DMS153 (cell line): ENCODE measurements around the gene TM4SF1.
"Not testable (repeated sequence)": the region's sequence is repeated elsewhere in the genome, so short reads cannot be mapped to it uniquely, and the experiment has no call there.

Experiments
- DNase-seq: peaks from one replicate; lab custom pipeline; 2025; lab: John Stamatoyannopoulos, UW

The TM4SF1 gene

GRCh38 chr3:149343951-149344350 lies 33.5 kb downstream of the TM4SF1 start:
- DNase-seq = no peak

DNA sequence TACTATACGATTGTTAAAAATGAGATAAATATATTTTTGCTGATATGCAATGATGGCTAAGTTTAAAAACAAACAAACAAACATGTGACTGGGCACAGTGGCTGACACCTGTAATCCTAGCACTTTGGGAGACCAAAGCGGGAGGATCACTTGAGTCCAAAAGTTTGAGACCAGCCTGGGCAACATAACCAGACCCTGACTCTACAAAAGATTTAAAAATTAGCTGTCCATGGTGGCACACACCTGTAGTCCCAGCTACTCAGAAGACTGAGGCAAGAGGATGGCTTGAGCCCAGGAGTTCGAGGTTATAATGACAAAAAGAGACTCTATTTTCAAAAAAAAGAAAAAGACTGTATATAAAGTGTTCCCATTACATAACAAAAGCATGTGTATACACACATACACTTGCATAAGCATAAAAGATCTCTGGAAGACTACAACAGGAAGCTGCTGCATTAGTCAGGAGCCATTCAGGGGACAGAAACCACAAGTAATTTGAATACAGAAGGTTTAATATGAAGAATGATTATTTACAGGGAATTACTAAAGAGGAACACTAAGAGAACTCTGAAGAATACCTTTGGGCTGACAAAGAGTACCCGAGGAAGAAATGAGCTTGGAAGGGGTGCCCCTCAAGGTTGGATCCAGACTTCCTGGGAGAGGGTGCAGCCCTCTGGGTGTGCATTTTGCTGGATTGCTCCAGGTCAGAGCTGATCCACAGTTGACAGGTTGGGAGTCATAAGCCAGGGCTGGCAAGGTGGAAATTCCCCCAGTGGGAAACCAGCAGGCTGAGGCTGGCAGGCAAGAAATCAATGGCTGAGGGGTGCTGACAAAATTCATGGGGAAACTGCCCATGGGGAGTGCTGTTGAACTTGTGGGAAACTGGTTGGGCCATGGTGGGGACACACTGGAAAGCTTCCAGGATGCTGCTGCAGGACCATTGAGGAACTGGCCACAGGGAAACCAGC lies 34.8 kb downstream of the TM4SF1 start:
- DNase-seq = no peak

DNA sequence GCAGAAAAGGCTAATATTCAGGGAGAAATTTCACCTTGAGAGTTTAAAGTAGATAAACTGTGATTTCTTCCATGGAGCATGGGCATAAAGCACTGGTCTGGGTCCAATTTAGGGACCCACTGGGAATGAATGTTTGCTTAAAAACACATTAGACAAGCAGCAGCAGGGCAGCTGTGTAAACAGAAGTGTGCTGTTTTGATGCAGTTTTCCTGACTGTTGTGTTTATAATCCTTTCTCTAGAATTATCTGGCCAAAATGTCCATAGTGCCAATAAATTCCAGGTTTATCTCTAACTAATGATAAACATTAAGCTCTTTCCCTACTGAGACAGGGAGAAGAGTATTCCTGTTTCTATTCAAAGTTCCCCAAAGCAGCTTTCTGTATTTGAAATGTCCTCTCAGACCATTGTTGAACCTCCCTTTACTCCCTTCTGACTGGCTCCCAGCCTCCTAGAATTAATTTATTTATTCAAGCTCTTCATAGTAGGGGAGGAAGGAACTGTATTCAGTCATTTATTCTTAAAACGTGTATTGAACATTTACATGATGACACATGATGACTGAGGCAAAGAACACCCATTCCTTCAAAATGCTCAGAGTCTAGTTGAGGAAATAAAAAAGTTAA lies 37.0 kb downstream of the TM4SF1 start:
- DNase-seq = peak; percentile 90

DNA sequence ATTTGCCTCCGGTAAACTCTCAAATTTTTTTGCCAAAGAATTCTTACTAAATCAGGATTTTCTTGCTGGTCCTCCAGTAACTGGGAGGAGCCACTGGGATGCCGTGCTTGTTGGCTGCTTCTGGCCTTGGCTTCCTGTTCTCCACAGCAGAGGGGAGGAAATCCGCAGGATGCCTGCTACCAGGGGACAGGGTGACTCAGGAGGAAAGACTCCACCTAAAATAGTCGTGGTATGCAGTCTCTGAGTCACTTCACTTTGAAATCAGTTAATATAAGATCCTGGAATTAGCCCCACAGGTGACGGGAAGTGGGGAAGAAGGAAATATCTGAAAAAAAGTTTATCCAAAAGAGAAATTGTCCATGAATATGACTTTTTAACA lies 37.5 kb downstream of the TM4SF1 start:
- DNase-seq = peak; percentile 86

GRCh38 chr3:149337486-149337885 lies 40.0 kb downstream of the TM4SF1 start:
- not testable (repeated sequence) for DNase-seq

- DNase-seq = no peak
Observed at GRCh38 chr3:149336925-149337324, 40.5 kb downstream of the TM4SF1 start.

DNA sequence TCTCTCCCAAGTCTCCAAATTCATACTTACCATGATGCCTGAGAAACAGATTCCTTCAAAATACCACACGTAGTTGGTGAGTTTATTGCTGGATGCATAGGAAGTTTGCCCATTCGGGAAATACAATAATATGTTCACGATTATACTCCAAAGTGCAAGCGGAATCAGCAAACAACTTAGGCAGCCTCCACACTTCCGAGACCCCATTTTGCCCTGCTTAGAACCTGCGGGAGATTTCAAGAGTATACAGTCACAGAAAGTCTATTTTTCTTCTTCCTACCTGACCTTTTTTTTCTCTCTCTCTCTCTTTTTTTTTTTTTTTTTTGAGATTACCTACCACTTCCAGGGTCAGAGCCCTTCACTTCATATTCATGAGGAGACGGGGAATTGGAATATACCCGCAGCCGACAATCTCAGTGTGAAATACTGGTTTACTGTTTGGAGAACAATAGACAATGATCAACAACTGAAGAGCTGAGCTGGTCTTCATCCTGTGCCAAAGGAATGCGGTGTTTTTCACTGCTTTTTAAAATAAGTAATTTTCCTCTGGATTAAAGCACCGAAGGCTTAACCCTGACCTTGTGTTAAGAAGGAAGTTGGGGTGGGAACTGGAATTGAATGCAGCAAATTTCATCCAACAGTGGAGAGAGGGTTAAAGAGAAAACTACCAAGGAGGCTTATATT lies 44.1 kb downstream of the TM4SF1 start, which contains the start of gene TM4SF18:
Gene TM4SF18 (minus strand): TSS at position 461 of the 684 bp plus-strand sequence. CDS start 254 bp downstream, at position 207.
- no peak for DNase-seq

DNA sequence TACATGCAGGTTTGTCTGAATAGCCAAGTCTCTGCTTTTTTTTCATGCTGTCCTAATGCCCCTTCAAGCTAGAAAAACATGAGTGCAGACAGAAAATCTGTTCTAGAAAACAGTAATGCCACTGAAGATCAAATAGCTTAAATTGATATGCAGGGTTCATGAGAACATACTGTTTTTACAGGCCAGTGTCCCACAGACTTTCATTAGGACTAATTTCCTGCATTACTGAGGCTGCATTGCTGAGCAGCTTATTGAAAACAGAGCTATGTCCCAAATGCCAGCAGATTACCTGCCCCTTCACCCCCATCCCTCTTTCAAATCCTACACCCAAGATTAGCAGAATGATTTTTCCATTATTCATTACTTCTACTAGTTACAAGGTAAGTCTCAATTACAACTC lies 44.7 kb downstream of the TM4SF1 start:
- DNase-seq = no peak

DNA sequence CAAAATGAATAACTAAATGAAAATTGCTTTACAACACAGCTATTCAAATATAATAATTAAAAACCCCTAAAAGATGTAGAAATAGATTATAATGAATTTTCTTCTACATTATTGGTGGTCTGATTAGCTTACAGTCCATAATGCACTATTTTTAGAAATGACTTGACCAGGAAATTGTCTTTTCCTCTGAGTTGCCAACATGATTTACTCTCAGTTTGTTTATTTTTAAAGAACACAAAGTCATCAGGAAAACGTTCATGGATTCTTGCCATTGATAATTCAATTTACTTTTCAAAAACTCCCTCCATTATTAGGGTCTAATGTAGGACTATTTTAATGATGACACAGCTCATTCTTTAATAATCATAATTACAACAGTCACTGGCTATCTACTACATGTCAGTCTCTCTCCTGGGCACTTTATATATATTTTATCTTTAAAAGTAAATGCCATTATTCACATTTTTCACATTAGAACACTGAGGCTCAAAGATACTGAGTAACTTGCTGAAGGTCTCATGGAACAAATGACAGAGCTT lies 45.2 kb downstream of the TM4SF1 start:
- DNase-seq = no peak

GRCh38 chr3:149331396-149331795 lies 46.1 kb downstream of the TM4SF1 start:
- DNase-seq = no peak

- DNase-seq = peak; percentile 74
Observed at GRCh38 chr3:149330609-149331331, 46.7 kb downstream of the TM4SF1 start.

GRCh38 chr3:149327156-149327555 lies 50.3 kb downstream of the TM4SF1 start:
- DNase-seq = no peak

- DNase-seq = no peak
Observed at GRCh38 chr3:149325581-149325980, 51.9 kb downstream of the TM4SF1 start.

DNA sequence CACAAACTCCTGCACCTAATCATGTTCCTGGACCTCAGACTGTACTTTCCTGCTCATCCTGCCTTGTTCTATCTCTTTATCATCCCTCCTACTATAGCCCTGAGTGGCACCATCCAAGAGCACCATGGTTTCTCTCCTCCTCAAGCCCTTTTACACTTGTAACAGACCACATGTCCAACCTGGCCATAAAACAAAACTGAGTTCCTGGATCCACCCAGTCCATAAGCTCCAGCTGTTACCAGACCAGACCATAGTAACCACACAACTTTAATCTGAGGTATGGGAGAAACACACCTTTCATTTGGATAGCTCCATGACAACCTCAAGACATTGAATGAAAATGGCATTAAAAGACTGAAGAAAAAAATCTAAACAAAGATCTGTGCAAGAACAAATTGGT lies 53.1 kb downstream of the TM4SF1 start:
- DNase-seq = no peak

DNA sequence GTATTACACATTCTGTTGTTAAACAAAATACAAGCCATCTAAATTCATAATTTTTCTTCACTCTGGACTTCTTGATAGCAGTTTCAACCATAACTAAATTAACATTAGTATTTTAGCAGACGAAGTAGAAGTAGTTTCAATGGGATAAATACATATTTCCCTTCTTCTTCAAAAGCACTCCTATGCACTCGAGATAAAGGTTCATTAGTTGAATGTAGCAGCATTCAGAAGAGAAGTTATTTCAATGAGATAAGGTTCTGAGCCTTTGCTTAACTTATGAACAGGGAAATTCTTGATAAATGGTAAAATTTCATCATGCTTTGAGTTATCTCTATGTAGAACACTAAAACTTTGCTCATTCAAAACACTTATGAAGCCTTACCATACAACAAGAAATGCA lies 55.8 kb downstream of the TM4SF1 start:
- DNase-seq = no peak

GRCh38 chr3:149321136-149321535 lies 56.3 kb downstream of the TM4SF1 start:
- DNase-seq = no peak

DNA sequence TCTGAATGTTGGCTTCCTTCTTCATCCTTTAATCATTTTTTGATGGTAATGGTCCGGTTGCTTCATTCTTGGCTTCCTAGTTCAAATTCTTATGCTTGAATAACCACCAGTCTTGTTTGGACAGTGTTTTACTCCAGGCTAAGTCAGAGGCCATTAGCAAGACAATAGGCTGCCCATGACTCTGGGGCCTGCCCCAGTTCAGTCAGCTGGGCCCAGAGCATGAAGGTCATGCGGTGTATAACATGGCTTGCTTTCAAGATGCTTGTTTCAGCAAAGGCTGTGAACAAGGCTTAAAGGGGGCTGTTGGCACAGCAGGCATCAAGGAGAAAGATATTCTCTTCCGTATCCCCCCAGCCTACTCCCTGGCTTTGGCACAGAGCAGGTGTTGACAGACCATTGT lies 57.7 kb downstream of the TM4SF1 start:
- DNase-seq = no peak
